Thyroid gland (tissue), 4 donors: Measurements from ENCODE around the gene KPRP. TPM values are rescaled to one million over a fixed set of nuclear protein-coding genes. Genes with fewer than 3 reads are reported as not detected.

Source experiments
- DNase-seq, 2 donors: peaks; one replicate each; pipeline ENCODE4 v3.0.0-alpha.2; 2019
- H3K27ac ChIP-seq, 3 donors: fragments of 200-600 bp; sonication (generic); 1 replicate in 2 of 3; 2 replicates in 1 of 3; pipeline ENCODE4 v1.5.1; 2016 to 2019; ENCODE audit warnings: mild to moderate bottlenecking in 1 of 3, moderate library complexity in 1 of 3
- H3K27me3 ChIP-seq: fragments of 200-600 bp; sonication (generic); one replicate; pipeline ENCODE4 v1.5.1; 2019
- H3K36me3 ChIP-seq, 2 donors: fragments of 200-600 bp; sonication (generic); one replicate each; pipeline ENCODE4 v1.5.1; 2016 to 2019
- H3K4me1 ChIP-seq, 2 donors: fragments of 200-600 bp; sonication (generic); one replicate each; pipeline ENCODE4 v1.5.1; 2017 to 2019
- H3K4me3 ChIP-seq, 3 donors: fragments of 200-600 bp; sonication (generic); replicated peaks in 1 of 3; 1 replicate in 2 of 3; 2 replicates in 1 of 3; pipeline ENCODE4 v1.5.1; 2016; ENCODE audit warnings: mild to moderate bottlenecking in 1 of 3
- H3K9me3 ChIP-seq: fragments of 200-600 bp; sonication (generic); one replicate; pipeline ENCODE4 v1.5.1; 2017
- POLR2A ChIP-seq, 2 donors: fragments of 450-650 bp; IDR thresholded peaks; one replicate each; pipeline ENCODE4 v1.6.1; 2017; ENCODE audit warnings: antibody characterized with exemption in 2 of 2, mild to moderate bottlenecking in 2 of 2, moderate library complexity in 1 of 2
- WGBS, 2 donors: methylation state at CpG; one replicate each; pipeline ENCODE4 v1.1.5; 2017; 5-methylcytosine and 5-hydroxymethylcytosine counted together
- intact Hi-C: fragments of 100-400 bp; cut with DNase I; formaldehyde crosslinking; loops from one replicate; pipeline ENCODE4 v1.15.1; 2023
- total RNA-seq, 4 donors: library from RNA; depleted of rRNA; stranded (reverse); fragments of >200 nt; gene quantifications; one replicate each; pipeline ENCODE4 v1.2.3, GENCODE V29; 2016
- TF ChIP-seq, protein P1 (sequence below), 6 experiments: fragments of 200-600 bp in 3 of 6; fragments of 450-650 bp in 3 of 6; sonication (generic) in 3 of 6; IDR thresholded peaks; one replicate each; pipeline ENCODE4 v1.5.1; 2016 to 2019; ENCODE audit warnings: antibody characterized with exemption in 6 of 6, mild to moderate bottlenecking in 2 of 6, inconsistent platforms in 1 of 6, moderate library complexity in 1 of 6

Gene KPRP
- total RNA-seq, 4 donors from 2014 or later: not detected

GRCh38 chr1:152768847-152769533 is 11.2 kb downstream of the KPRP start:
- H3K4me1 ChIP-seq: no peaks in the 10 kb centered on the region
- TF ChIP-seq POLR2A (IDR thresholded peaks at IDR 0.05): no peak
- TF ChIP-seq, protein P1, sequence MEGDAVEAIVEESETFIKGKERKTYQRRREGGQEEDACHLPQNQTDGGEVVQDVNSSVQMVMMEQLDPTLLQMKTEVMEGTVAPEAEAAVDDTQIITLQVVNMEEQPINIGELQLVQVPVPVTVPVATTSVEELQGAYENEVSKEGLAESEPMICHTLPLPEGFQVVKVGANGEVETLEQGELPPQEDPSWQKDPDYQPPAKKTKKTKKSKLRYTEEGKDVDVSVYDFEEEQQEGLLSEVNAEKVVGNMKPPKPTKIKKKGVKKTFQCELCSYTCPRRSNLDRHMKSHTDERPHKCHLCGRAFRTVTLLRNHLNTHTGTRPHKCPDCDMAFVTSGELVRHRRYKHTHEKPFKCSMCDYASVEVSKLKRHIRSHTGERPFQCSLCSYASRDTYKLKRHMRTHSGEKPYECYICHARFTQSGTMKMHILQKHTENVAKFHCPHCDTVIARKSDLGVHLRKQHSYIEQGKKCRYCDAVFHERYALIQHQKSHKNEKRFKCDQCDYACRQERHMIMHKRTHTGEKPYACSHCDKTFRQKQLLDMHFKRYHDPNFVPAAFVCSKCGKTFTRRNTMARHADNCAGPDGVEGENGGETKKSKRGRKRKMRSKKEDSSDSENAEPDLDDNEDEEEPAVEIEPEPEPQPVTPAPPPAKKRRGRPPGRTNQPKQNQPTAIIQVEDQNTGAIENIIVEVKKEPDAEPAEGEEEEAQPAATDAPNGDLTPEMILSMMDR (IDR thresholded peaks at IDR 0.05): no peak
- DNase-seq: no peak
- no peaks in the 10 kb centered on the region for H3K9me3 ChIP-seq
- intact Hi-C loops: no loop called here
- WGBS, 2 donors: 64 to 65% methylated on average over 8 of the region's 8 CpGs
- no peak overlapping the region for H3K4me3 ChIP-seq
- H3K36me3 ChIP-seq: no peaks in the 10 kb centered on the region
- no peak overlapping the region for H3K27ac ChIP-seq
- H3K27me3 ChIP-seq: no peaks in the 10 kb centered on the region

DNA sequence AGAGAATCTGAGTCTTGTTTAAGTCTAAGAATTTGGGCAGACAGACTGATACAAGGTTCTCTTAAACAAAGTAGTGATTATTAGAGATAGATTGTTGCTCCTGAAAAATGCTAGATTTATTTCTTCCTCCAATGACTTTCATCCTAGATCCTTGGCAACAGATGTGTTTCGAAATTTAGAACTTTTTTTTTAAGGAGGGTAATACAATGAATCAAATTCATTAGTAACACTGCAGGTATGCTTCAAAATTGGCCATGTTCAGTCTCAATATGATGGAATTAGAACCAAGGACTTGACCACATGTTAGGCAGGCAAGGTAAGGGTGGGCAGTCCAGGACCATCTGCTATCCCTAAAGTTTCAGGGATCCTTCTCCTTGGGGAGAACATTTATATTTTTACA is 12.6 kb downstream of the KPRP start:
- no peak overlapping the region for H3K4me3 ChIP-seq
- H3K27ac ChIP-seq: no peak overlapping the region
- 83 to 89% methylated on average over 1 of the region's 1 CpG for WGBS, 2 donors
- H3K4me1 ChIP-seq: no peaks in the 10 kb centered on the region
- intact Hi-C loops: no loop called here
- H3K36me3 ChIP-seq: no peaks in the 10 kb centered on the region
- no peak for DNase-seq
- no peaks in the 10 kb centered on the region for H3K9me3 ChIP-seq
- no peaks in the 10 kb centered on the region for H3K27me3 ChIP-seq
- TF ChIP-seq, protein P1 (IDR thresholded peaks at IDR 0.05): no peak
- no peak for TF ChIP-seq POLR2A (IDR thresholded peaks at IDR 0.05)

GRCh38 chr1:152774875-152775274 is 17.1 kb downstream of the KPRP start, which contains the start of gene LCE1F:
LCE1F (plus strand) TSS chr1:152775140; CDS start chr1:152776372, 1,232 bp downstream.
- intact Hi-C loops: no loop called here
- 75 to 76% methylated on average over 6 of the region's 6 CpGs for WGBS, 2 donors

DNA sequence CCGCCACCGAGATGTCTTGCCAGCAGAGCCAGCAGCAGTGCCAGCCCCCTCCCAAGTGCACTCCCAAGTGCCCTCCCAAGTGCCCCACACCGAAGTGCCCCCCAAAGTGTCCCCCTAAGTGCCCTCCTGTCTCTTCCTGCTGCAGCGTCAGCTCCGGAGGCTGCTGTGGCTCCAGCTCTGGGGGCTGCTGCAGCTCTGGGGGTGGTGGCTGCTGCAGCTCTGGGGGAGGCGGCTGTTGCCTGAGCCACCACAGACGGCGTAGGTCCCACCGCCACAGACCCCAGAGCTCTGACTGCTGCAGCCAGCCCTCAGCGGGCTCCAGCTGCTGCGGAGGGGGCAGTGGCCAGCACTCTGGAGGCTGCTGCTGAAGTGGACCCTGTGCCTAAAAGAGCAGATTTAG is 18.5 kb downstream of the KPRP start:
- H3K27ac ChIP-seq: no peak overlapping the region
- TF ChIP-seq, protein P1 (IDR thresholded peaks at IDR 0.05): no peak
- TF ChIP-seq POLR2A (IDR thresholded peaks at IDR 0.05): no peak
- no peak overlapping the region for H3K4me3 ChIP-seq
- no peak for DNase-seq
- no peaks in the 10 kb centered on the region for H3K36me3 ChIP-seq
- no peaks in the 10 kb centered on the region for H3K9me3 ChIP-seq
- no peaks in the 10 kb centered on the region for H3K4me1 ChIP-seq
- no peaks in the 10 kb centered on the region for H3K27me3 ChIP-seq
- intact Hi-C loops: no loop called here
- 76 to 90% methylated on average over 4 to 7 of the region's 11 CpGs for WGBS, 2 donors

More at GRCh38 chr1:152774875-152775274, 17.1 kb downstream of the KPRP start, which contains the start of gene LCE1F:
- no peak for DNase-seq
- Histone ChIP-seq H3K4me3 (no peak within 1 kb of the TSS), H3K27ac (no peak within 1 kb of the TSS), H3K36me3 (no peaks in the 10 kb centered on the region), H3K27me3 (no peaks in the 10 kb centered on the region), H3K4me1 (no peaks in the 10 kb centered on the region), H3K9me3 (no peaks in the 10 kb centered on the region)
- TF ChIP-seq, protein P1 (IDR thresholded peaks at IDR 0.05): no peak
- TF ChIP-seq POLR2A (IDR thresholded peaks at IDR 0.05): no peak

DNA sequence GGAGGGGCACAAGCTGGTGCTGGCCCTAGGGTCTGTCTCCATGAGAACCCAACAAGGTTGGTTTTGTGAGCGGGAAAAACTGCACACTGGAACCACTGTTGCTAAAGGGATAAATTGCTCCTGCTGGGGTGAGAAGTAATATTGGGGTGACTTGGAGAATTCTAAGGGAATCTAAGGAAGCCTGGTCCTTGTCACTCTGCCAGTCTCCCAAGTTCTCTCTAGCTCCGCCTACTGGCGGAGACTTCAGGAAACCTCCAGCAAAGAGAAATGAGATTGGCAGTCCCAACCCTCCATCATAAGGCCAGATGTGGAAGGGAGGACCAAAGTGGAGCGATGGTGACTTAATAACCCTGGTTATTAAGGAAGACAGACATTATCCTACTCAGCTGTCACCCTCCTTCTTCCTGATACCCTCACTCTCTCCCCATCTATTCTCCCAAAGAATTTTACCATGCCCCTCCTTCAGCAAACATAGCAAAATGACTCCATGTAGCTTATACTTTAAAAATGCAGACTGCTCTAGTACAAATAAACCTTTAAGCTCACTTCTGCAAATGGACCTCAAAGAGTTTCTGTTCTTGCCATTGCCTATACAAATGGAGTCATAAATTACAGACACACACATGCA is 19.8 kb downstream of the KPRP start:
- H3K4me1 ChIP-seq: no peaks in the 10 kb centered on the region
- H3K36me3 ChIP-seq: no peaks in the 10 kb centered on the region
- intact Hi-C loops: no loop called here
- TF ChIP-seq POLR2A (IDR thresholded peaks at IDR 0.05): no peak
- TF ChIP-seq, protein P1 (IDR thresholded peaks at IDR 0.05): peak in 1 of 6 experiments; percentile 8
- H3K4me3 ChIP-seq: no peak overlapping the region
- no peaks in the 10 kb centered on the region for H3K27me3 ChIP-seq
- WGBS, 2 donors: 54 to 67% methylated on average over 4 of the region's 4 CpGs
- no peak for DNase-seq
- no peaks in the 10 kb centered on the region for H3K9me3 ChIP-seq
- H3K27ac ChIP-seq: no peak overlapping the region
